Measurements from ENCODE around the gene LAIR2.
A peak's percentile ranks its signal among the peaks of the same experiment; 100 is the strongest.

Gene LAIR2

GRCh38 chr19:54502518-54503048 is at the start of gene LAIR2:
Gene LAIR2, plus strand, starts transcription at chr19:54502831. Its CDS starts 88 bp downstream, at chr19:54502919.
- no peak for DNase-seq

- DNase-seq: no peak
Observed at GRCh38 chr19:54453921-54454780, 48.5 kb upstream of the LAIR2 start.

- no peak for DNase-seq
Observed at GRCh38 chr19:54454781-54455675, 47.6 kb upstream of the LAIR2 start.

- DNase-seq: no peak
Observed at GRCh38 chr19:54455786-54456422, 46.7 kb upstream of the LAIR2 start.

GRCh38 chr19:54456423-54457373 is 45.9 kb upstream of the LAIR2 start:
- DNase-seq: no peak

- no peak for DNase-seq
Observed at GRCh38 chr19:54457773-54458647, 44.6 kb upstream of the LAIR2 start.

- DNase-seq: no peak
Observed at GRCh38 chr19:54458648-54459281, 43.9 kb upstream of the LAIR2 start.

- no peak for DNase-seq
Observed at GRCh38 chr19:54459282-54460229, 43.1 kb upstream of the LAIR2 start.

- DNase-seq: no peak
Observed at GRCh38 chr19:54460230-54461005, 42.2 kb upstream of the LAIR2 start.

GRCh38 chr19:54461210-54461609 is 41.4 kb upstream of the LAIR2 start:
- no peak for DNase-seq

GRCh38 chr19:54461613-54462012 is 41.0 kb upstream of the LAIR2 start:
- DNase-seq: no peak

GRCh38 chr19:54462047-54462654 is 40.5 kb upstream of the LAIR2 start:
- DNase-seq: no peak

- DNase-seq: no peak
Observed at GRCh38 chr19:54462655-54463530, 39.7 kb upstream of the LAIR2 start.

- peak; percentile 98 for DNase-seq
Observed at GRCh38 chr19:54463531-54464043, 39.0 kb upstream of the LAIR2 start, which contains the start of gene LENG9. Gene LENG9, minus strand, starts transcription at chr19:54463778. Its CDS starts 252 bp downstream, at chr19:54463526.

- DNase-seq: peak; percentile 88
Observed at GRCh38 chr19:54464044-54464629, 38.5 kb upstream of the LAIR2 start.

Measured in NCI-H446 treated with DMSO at 0.1 percent for 48 hours (cell line).